ENCODE results near the gene FAM168B.
"Not testable (repeated sequence)": the region's sequence is repeated elsewhere in the genome, so short reads cannot be mapped to it uniquely, and the experiment has no call there.

Gene FAM168B

GRCh38 chr2:131093006-131093695, at the start of gene FAM168B:
Gene FAM168B (minus strand): TSS chr2:131093460. CDS start chr2:131082646, 10,814 bp downstream.
- peak; percentile 91 for DNase-seq

GRCh38 chr2:131142849-131143248, 49.6 kb upstream of the FAM168B start:
- DNase-seq: no peak

GRCh38 chr2:131140581-131140980, 47.3 kb upstream of the FAM168B start:
- no peak for DNase-seq

GRCh38 chr2:131132729-131133128, 39.5 kb upstream of the FAM168B start:
- DNase-seq: no peak

- no peak for DNase-seq
Measured at GRCh38 chr2:131130298-131130596, 37.0 kb upstream of the FAM168B start.

- no peak for DNase-seq
Measured at GRCh38 chr2:131127981-131128380, 34.7 kb upstream of the FAM168B start.

- DNase-seq: no peak
Measured at GRCh38 chr2:131127076-131127475, 33.8 kb upstream of the FAM168B start.

GRCh38 chr2:131126436-131126835, 33.2 kb upstream of the FAM168B start:
- no peak for DNase-seq

- DNase-seq: no peak
Measured at GRCh38 chr2:131125195-131125757, 32.0 kb upstream of the FAM168B start.

GRCh38 chr2:131123192-131123591, 29.9 kb upstream of the FAM168B start:
- DNase-seq: no peak

- no peak for DNase-seq
Measured at GRCh38 chr2:131122496-131122895, 29.2 kb upstream of the FAM168B start.

- DNase-seq: no peak
Measured at GRCh38 chr2:131121464-131121863, 28.2 kb upstream of the FAM168B start.

GRCh38 chr2:131120815-131121317, 27.6 kb upstream of the FAM168B start:
- no peak for DNase-seq

- no peak for DNase-seq
Measured at GRCh38 chr2:131115752-131116151, 22.5 kb upstream of the FAM168B start.

GRCh38 chr2:131114950-131115349, 21.7 kb upstream of the FAM168B start:
- DNase-seq: not testable (repeated sequence)

GRCh38 chr2:131113566-131114227, 20.4 kb upstream of the FAM168B start:
- no peak for DNase-seq

GRCh38 chr2:131112529-131112928, 19.3 kb upstream of the FAM168B start:
- DNase-seq: no peak

GRCh38 chr2:131105950-131106801, 12.9 kb upstream of the FAM168B start:
- DNase-seq: peak; percentile 26

- peak; percentile 94 for DNase-seq
Measured at GRCh38 chr2:131105156-131105949, 12.1 kb upstream of the FAM168B start, which contains the start of gene PLEKHB2. Gene PLEKHB2 (plus strand): TSS chr2:131105336. CDS start chr2:131120942, 15,606 bp downstream.

- peak; percentile 76 for DNase-seq
Measured at GRCh38 chr2:131104487-131105155, 11.4 kb upstream of the FAM168B start.

GRCh38 chr2:131103165-131103564, 9.9 kb upstream of the FAM168B start:
- DNase-seq: no peak

Data from CD4-positive, alpha-beta T cell treated with Interleukin-12 subunit alpha and Interleukin-12 subunit beta, for 1 hour (primary cell).